Fibroblast of skin of right biceps (primary cell): ENCODE results near the gene OR2A42.
A peak's percentile ranks its signal among the peaks of the same experiment; 100 is the strongest.
"Not testable (repeated sequence)": the region's sequence is repeated elsewhere in the genome, so short reads cannot be mapped to it uniquely, and the experiment has no call there.

Experiments used
- DNase-seq: peaks from one replicate; pipeline ENCODE4 v3.0.0-alpha.2; 2013

The OR2A42 gene

DNA sequence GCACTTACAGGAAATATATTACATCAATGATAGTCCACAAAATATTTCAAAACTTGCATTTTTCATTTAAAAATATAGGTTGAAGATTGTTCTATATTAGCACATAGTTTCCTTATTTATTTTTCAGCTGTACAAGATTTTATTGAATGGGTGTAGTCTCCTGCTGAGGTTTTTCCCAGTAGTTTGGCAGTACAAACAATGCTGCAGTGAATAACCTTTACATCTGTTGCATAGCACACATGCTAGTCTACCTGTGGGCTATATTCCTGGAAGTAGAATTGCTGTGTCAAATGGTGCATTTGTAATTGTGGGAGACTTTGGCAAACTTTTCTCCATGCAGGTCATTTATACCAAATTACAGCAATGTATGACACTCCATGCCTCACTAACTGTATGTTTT, 18.9 kb downstream of the OR2A42 start:
- DNase-seq, result not testable (repeated sequence)

DNA sequence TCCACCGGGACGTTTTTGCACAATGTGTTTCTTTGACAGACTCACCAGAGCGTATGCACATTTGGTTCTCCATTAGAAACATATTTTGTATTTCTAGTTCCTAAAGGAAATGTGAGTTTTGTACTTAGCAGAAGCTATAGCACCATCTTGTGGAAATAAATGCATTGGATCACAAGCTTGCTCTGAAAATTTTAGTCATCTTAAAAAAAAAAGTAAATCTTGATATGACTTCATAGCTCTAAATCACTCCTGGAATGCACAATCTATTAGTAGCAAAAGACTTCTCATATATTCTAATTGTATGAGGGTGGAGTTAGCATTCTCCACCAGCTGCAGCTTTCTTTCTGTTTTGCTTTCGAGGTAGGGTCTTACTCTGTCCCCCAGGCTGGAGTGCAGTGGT, 20.3 kb downstream of the OR2A42 start:
- DNase-seq, result not testable (repeated sequence)

GRCh38 chr7:144218581-144218980, 20.8 kb downstream of the OR2A42 start:
- not testable (repeated sequence) for DNase-seq

DNA sequence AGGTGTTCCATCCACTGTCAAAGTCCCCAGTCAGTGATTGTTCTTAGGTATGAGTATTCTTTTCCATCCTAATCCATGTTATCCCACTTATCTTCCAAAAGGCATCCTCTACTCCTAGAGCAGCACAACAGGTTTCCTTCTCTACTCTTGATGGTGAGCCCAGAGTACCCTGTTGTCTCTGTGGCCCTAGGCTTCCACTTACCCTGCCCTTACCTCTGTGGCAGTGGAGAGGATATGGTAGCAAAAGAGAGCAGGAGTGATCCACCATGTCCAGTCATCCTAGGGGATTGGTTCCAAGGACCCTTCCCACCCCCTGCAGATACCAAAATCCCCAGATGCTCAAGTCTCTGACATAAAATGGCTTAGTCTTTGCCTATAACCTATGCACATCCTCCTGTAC, 22.2 kb downstream of the OR2A42 start:
- DNase-seq, result not testable (repeated sequence)

GRCh38 chr7:144205306-144205705, 34.1 kb downstream of the OR2A42 start:
- DNase-seq, result not testable (repeated sequence)

GRCh38 chr7:144203086-144203485, 36.3 kb downstream of the OR2A42 start:
- not testable (repeated sequence) for DNase-seq

- DNase-seq, result not testable (repeated sequence)
Measured at GRCh38 chr7:144201978-144202377, 37.4 kb downstream of the OR2A42 start.

DNA sequence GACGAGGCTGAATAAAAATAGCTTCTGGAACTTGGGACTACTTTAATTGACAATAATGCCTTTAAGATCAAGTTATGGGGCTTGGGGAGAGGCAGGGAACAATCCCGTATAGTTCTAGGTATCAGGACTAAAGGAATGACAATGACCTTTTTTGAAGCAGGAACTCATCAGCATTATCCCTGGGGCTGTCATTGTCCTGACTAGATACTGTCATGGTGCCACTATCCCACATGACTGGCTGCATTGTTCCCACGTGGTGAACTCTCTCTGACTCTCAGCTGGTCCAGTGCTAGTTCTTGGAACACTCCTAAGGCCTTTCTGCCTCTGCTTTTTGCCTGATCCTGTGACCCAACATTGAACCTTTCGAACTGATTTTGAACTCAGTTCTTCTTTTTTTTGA, 40.5 kb downstream of the OR2A42 start:
- DNase-seq, result not testable (repeated sequence)

DNA sequence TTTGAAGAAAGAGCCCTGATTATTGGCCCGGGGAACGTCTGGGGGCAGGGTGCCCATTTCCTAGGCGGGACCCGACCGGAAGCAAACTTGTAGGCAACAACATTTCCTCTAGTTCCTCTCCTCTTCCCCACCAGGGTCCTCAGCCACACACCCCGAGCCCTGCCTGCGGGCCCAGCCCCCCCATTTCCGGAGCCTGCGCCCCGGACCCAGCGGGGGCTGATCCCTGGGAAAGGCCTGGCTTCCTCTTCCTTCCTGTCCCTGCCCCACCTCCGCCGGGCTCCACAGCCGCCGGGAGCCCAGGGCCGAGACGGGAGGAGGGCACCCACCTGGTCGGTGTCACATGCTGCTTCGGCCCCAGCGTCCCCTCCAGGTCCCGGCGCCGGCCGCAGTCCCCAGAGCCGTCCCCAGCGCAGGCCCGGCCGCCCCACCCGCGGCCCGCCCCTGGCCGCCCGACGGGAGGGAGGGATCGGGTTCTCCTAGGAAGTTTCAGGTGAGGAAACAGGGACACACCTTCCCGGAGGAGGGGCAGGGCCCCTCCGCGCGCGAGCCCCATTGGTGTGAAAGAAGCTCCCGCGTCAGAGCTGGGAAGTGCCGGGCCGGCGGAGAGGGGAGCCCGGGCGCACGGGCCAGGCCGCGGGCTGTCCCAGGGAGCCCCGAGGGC, 44.1 kb downstream of the OR2A42 start, which contains the start of gene ARHGEF35:
TSS of gene ARHGEF35 (minus strand) at position 622 of the 661 bp plus-strand sequence. CDS start 7,450 bp downstream, outside the sequence.
- not testable (repeated sequence) for DNase-seq

DNA sequence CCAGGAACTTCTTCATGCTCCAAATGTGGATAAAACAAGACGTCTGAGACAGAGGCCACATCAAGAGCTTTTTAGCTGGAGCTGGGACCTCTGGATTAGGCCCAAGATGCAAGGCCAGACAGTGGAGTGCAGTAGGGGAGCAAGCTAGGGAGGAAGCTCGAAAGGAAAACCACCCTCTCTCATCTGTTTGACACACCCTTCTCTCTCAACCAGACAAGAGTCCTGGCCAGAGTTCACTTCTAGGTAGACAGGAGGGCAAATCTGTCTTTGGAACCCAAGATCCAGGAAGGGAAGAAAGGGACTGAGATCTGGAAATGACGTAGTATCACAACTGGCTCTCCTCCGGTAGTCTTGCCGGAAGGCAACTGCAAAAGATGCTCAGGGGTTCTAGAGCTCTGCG, 45.0 kb downstream of the OR2A42 start:
- DNase-seq, result not testable (repeated sequence)

DNA sequence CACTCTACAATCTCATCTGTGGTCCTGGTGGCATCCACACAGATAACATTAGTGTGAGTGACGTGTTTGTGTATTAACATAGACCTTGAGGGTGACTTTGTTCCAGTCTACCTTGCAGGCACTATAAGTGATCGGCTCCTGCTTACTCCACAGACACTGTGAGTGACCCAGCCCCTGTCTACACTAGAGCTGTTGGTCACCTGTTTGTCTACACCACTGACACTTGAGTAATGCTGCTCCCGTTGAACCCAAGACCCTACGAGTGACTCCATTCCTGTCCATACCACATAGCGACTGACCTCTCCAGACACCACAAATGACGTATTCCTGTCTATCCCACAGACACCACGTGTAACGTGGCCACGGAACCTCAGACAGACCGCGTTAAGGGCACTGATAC, 45.6 kb downstream of the OR2A42 start:
- DNase-seq, result not testable (repeated sequence)

DNA sequence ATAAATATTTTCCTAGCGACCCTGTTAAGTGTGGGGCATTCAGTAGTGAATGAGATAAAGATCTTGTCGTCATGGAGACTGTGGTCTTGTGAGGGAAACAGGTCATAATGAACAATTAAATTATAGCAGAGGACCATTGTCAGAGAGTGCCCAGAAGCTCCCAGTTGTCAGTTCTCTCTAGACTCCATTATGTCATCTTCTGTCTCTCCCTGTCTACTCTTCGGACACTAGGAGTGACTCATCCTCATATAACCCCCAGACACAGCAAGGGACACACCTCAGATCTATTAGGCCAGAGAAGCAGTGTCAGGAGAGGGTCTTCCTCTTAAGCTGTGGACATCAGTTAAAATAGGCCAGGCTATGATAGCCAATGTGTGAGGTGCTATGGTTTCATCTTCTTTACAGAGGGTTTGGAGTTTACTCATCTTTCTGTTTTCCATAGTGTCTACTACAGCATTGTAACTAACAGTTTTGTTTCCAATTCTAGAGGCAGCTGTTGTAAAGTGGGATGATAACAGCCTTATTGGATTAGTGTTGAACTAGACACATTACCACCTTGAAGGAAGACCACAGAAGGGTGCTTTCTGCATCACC, 50.7 kb downstream of the OR2A42 start:
- not testable (repeated sequence) for DNase-seq

- DNase-seq, result not testable (repeated sequence)
Measured at GRCh38 chr7:144187848-144188247, 51.6 kb downstream of the OR2A42 start.

DNA sequence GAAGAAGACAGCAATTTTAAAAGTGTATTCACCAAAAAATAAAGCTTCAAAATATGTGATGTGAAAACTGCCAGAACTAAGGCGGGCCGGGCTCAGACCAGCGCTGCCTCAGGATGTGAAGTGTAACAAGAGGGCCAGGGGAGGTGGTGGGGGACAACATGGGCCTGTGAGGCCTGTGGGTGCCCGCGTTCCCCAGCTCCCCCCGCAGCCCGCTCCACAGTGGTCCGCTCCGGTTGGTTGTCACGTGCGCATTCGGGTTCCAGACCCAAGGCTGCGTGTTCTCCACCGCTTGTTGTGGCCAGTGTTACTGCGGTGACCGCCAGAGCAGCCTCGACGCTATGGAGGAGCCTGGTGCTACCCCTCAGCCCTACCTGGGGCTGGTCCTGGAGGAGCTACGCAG, 56.2 kb downstream of the OR2A42 start, which contains the start of gene CTAGE4:
TSS of gene CTAGE4 (plus strand) at position 301 of the 400 bp plus-strand sequence. CDS start at position 339, 38 bp downstream.
- not testable (repeated sequence) for DNase-seq

DNA sequence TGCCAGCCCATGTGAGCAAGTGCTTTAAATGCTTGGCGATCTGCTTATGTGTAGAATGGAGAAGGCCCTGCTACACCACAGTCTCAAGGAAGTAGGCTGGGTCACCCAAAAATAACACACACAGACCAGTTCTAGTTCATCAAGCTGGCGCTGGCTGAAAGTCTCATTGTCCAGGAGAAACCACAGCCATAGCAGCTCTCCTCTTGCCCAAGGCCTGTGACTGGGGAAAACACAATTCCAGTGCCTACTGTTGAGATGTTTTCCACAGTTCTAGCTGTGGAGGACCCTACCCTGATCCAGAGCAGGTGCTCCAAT, 60.3 kb downstream of the OR2A42 start:
- DNase-seq, result not testable (repeated sequence)

GRCh38 chr7:144178380-144179164, 60.8 kb downstream of the OR2A42 start:
- peak; percentile 3 for DNase-seq
